ENCODE results near the gene KANK3.
"Not testable (repeated sequence)": the region's sequence is repeated elsewhere in the genome, so short reads cannot be mapped to it uniquely, and the experiment has no call there.

The KANK3 gene

GRCh38 chr19:8337728-8338127 is 5.3 kb downstream of the KANK3 start:
- DNase-seq (ENCODE audit: low read depth), result no peak

DNA sequence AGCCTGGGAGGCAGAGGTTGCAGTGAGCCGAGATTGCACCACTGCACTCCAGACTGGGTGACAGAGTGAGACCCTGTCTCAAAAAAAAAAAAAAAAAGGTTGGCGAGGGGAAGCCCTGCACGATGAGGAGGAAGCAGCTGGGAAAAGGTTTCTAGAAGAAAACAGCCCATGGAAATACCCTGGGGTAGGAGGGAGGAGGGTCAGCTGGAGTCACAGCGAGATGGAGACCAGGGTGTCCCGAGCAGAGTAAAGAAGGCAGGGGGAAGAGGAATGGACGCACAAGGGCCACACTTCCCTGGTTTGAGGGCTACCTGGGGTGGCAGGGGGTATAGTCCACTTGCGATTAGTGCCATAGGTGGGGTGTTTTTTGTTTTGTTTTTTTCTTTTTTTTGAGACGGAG is 6.4 kb downstream of the KANK3 start:
- no peak for DNase-seq (ENCODE audit: low read depth)

DNA sequence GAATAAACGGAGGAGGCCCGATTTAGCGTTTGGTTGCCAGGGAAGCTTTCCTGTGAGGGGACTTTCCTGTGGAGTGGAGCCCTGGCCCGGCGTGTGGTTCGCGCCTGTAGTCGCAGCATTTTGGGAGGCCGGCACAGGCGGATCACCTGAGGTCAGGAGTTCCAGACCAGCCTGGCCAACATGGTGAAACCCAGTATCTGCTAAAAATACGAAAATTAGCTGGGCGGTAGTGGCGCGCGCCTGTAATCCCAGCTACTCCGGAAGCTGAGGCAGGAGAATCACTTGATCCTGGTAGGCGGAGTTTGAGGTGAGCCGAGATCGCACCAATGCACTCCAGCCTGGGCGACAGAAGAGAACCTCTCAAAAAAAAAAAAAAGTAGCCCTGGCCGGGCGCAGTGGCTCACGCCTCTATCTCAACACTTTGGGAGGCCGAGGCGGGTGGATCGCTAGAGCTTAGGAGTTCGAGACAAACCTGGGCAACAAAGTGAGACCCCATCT is 6.9 kb downstream of the KANK3 start:
- DNase-seq (ENCODE audit: low read depth), result no peak

- no peak for DNase-seq (ENCODE audit: low read depth)
Measured at GRCh38 chr19:8335343-8336071, 7.6 kb downstream of the KANK3 start.

- DNase-seq (ENCODE audit: low read depth), result no peak
Measured at GRCh38 chr19:8334458-8335342, 8.4 kb downstream of the KANK3 start.

GRCh38 chr19:8333767-8334457 is 9.2 kb downstream of the KANK3 start:
- DNase-seq (ENCODE audit: low read depth), result no peak

DNA sequence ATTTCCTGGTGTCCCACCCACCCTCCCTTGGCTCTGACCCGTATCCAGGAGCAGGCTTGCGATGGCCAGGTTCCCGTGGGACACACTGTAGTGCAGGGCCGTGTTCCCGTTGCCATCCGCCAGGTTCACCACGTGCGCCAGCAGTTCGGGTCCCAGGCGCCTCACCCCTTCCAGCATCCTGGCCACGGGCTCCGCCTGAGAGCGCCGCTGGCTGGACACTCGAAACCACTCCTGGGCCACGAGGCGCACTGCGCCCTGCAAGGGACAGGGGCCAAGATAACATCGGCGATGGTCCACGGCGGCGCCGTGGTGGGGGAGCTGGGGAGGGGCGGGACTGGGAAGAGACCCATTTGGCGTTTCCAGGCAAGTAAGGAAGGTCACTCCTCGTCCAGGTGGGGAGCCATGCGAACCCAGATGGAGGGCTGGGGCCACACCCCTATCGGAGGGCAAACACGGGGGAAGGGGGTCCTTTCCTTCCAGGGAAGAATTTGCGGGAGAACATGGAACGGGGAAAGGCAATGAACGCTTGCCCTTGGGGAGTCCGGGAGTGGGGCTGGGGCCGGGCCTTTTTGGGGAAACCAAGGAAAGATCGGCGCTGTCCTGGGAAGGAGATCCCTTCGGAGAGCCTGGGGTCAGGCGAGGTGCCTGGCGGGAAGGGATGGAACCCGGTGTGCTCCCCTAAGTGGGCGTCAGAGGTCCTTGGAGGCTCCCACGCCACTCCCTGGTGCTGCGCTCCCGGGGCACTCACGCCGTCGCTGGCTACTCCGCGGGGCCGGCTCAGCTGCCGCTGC is 9.9 kb downstream of the KANK3 start:
- DNase-seq (ENCODE audit: low read depth), result no peak

- DNase-seq (ENCODE audit: low read depth), result no peak
Measured at GRCh38 chr19:8331263-8331845, 11.7 kb downstream of the KANK3 start.

GRCh38 chr19:8329996-8330395 is 13.1 kb downstream of the KANK3 start:
- DNase-seq (ENCODE audit: low read depth), result no peak

GRCh38 chr19:8325454-8325853 is 17.6 kb downstream of the KANK3 start:
- no peak for DNase-seq (ENCODE audit: low read depth)

DNA sequence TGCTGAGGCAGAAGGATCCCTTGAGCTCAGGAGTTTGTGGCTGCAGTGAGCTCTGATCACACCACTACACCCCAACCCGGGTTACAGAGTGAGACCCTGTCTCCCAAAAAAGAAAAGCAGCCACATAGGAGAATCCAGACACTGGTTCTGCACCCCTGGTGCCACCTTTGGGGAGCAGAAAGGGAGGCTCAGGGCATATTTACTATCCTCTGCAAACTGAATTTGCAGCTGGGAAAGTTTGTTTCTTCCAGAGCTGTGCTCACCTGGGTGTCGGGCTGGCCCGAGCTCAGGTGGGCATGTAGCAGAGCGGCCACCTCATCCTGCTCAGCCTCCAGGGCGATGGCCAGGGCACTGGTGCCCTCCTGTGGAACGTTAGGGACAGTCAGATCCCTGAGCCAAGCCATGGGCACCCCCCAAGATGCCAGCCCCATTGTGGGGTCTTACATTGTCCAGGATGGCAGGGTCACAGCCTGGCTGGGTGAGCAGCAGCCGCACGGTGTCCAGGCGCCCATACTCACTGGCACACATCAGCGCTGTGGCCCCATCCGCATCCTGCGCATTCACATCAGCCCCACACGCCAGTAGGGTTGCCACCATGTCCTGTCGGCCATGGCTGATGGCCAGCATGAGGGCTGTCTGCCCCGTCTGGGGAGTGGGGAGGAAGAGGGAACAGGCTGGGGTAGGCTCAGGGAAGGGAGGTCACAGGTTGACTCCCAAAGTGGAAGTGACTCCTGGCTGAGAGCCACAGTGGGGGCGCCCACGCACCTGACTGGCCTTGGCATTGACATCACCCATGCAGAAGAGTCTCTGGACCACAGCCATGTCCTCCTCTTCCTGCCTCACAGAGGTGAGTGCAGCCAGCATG is 18.6 kb downstream of the KANK3 start:
- no peak for DNase-seq (ENCODE audit: low read depth)

DNA sequence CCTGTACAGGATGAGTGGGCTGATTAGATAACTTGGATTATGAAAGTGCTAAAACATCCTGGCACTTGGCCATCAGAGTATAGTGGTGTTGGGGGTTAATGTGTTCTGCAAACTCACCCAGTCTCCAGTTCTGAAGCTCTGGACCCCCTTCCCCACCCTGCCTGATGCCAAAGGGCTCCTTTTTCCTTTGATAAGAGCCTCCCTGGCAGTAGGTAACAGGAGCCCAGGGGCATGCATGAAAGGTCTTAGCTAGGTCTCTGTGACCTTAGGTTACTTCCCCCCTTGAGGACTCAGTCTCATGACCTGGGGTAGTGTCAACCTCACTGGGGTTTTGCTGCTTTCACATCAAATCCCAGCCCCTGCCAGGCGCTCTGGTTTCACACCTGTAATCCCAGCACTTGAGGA is 19.3 kb downstream of the KANK3 start:
- no peak for DNase-seq (ENCODE audit: low read depth)

DNA sequence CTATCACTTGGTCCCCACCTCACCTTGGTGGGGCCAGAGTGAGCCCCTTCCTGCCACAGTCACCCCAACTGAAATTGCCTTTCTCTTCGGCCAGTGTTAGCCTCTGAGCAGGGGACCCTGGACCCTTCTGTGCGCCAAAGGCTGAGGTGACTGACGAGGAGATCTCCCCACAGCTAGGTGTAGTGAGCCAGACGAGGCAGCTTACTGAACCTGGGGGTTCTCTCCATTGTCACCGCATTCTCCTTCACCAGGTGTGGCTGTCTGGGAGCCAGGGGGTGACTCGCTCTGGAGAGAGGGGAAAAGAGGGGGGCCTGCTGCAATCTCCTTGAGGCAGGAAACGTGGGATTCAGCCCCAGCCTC is 20.4 kb downstream of the KANK3 start:
- no peak for DNase-seq (ENCODE audit: low read depth)

GRCh38 chr19:8321986-8322637 is 20.9 kb downstream of the KANK3 start:
- no peak for DNase-seq (ENCODE audit: low read depth)

- peak; percentile 91 for DNase-seq (ENCODE audit: low read depth)
Measured at GRCh38 chr19:8321067-8321985, 21.7 kb downstream of the KANK3 start, which contains the start of the genes NDUFA7 and RPS28. TSS of gene NDUFA7 (minus strand) at chr19:8321375. CDS start at chr19:8321358, 17 bp downstream. TSS of gene RPS28 (plus strand) at chr19:8321496. CDS start at chr19:8321531, 35 bp downstream.

DNA sequence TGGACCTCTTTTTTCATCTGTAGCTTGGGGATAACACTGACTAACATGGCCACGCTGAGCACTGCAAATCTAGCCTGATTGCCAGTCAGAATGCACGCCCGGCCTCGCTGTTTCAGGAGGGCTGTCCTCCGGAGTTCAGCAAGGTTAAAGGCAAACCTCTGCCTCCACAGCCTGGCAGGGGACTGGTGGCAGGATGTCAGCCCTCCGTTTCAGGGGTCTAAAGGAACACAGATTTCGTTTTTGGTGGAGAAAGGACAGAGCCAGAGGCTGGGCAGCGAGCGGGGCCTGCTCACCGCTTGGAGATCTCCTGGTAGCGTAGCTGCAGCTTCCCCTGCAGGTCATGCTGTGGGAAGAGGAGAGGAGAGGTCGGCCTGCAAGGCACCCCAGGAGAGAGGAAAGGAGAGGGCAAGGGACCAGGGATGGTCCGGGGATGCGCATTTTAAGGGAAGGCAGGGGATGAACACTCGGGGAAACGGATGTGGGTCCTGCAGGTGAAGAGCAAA is 22.4 kb downstream of the KANK3 start:
- DNase-seq (ENCODE audit: low read depth), result no peak

DNA sequence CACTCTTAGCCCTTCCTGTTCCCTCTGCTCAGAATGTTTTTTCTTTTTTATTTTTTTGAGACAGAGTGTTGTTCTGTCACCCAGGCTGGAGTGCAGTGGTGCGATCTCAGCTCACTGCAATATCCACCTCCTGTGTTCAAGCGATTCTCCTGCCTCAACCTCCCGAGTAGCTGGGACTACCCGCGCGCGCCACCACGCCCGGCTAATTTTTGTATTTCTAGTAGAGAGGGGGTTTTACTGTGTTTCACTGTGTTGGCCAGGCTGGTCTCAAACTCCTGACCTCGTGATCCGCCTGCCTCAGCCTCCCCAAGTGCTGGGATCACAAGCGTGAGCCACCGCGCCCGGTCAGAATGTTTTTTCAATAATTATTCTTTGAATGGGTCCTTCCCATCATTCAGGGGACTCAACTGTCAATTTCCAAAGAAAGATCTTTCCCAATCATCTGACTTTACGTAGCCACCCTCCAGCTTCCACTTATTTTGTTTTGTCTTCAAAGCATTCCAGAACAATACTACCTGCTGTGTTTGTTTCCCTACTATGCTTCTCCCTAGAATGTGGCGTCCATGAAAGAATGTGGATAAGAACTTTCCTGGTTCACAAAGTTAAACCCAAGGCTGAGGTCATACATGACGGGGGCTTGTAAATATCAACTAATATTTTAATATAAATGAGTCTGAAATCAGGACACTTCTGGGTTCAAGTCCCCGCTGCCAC is 23.1 kb downstream of the KANK3 start:
- DNase-seq (ENCODE audit: low read depth), result no peak

DNA sequence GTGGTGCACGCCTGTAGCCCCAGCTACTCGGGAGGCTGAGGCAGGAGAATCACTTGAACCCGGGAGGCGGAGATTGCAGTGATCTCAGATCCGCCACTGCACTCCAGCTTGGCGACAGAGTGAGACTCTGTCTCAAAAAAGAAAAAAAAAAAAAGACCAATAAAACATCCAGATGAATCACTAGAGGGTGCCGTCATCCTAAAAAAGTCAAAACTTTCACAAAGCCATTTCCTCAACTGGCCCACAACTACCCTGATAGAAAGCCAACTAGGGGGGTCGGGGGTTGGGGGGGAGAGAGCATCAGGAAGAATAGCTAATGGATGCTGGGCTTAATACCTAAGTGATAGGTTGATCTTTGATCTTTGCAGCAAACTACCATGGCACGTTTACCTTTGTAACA is 24.2 kb downstream of the KANK3 start:
- DNase-seq (ENCODE audit: low read depth), result not testable (repeated sequence)

Measured in stimulated activated CD8-positive, alpha-beta memory T cell treated with anti-CD3 and anti-CD28 coated beads, Interleukin-15, amount 100 ng/mL, for 24 hours (primary cell).